ENCODE measurements around the gene TP63.

The TP63 gene

DNA sequence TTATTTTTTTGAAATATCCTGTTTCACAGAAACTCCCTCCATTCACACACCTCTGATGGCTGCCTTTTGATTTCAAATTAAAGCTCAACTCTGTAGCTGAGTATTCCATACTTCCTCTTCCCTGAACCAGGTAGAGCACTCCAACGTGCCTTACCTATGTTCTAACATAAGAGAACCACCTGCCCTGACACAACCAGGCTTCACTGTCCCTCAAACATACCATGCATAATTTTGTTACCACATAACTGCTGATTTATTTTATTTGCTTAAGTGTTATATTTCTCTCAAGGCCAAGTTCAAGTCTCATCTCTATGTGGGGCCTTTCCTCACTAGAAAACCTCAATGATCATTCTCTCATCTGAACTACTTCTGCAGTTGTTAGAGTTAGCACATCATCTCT lies 279.8 kb downstream of the TP63 start:
- TF ChIP-seq, protein P1, sequence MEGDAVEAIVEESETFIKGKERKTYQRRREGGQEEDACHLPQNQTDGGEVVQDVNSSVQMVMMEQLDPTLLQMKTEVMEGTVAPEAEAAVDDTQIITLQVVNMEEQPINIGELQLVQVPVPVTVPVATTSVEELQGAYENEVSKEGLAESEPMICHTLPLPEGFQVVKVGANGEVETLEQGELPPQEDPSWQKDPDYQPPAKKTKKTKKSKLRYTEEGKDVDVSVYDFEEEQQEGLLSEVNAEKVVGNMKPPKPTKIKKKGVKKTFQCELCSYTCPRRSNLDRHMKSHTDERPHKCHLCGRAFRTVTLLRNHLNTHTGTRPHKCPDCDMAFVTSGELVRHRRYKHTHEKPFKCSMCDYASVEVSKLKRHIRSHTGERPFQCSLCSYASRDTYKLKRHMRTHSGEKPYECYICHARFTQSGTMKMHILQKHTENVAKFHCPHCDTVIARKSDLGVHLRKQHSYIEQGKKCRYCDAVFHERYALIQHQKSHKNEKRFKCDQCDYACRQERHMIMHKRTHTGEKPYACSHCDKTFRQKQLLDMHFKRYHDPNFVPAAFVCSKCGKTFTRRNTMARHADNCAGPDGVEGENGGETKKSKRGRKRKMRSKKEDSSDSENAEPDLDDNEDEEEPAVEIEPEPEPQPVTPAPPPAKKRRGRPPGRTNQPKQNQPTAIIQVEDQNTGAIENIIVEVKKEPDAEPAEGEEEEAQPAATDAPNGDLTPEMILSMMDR (IDR thresholded peaks at IDR 0.05), result no peak
- H3K4me3 ChIP-seq, result no peak overlapping the region
- no peak overlapping the region for H3K27ac ChIP-seq
- DNase-seq (ENCODE audit: low spot score), result no peak

DNA sequence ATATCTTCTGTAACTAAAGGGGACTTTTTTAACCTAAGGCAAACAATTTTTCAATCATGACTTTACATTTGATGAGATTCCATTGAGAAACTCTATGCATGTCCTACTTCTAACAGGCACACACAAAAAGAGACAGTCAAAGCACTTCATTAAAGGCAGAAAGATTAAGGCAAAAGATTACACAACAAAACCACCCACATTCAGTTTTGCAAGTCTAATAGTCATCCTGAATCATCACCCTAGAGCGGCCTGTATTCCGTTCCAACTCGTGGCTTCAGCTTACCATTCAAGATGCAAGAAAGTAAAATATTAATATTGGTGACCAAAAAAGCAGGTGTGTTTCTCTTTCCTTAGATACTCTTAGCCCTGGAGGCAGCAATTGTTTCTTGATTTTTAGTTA lies 283.6 kb downstream of the TP63 start:
- TF ChIP-seq, protein P1 (IDR thresholded peaks at IDR 0.05), result no peak
- no peak overlapping the region for H3K4me3 ChIP-seq
- no peak for DNase-seq (ENCODE audit: low spot score)
- H3K27ac ChIP-seq, result no peak overlapping the region

DNA sequence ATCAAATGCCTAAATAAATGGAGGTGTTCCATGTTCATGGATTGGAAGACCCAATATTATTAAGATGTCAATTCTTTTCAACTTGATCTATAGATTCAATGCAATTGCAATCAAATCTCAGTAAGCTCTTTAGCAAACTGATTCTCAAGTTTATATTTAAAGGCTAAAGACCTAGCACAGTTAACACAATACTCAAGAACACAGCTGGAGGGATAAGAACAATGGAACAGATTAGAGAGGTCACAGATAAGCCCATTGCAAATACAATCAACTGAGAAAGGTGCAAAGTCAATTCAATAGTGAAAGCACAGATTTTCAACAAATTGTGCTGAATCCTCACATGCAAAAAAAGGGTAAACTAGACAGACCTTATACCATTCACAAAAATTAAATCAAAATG lies 290.6 kb downstream of the TP63 start:
- Histone ChIP-seq H3K4me3 (no peak overlapping the region), H3K27ac (no peak overlapping the region)
- TF ChIP-seq, protein P1 (IDR thresholded peaks at IDR 0.05), result no peak
- no peak for DNase-seq (ENCODE audit: low spot score)

DNA sequence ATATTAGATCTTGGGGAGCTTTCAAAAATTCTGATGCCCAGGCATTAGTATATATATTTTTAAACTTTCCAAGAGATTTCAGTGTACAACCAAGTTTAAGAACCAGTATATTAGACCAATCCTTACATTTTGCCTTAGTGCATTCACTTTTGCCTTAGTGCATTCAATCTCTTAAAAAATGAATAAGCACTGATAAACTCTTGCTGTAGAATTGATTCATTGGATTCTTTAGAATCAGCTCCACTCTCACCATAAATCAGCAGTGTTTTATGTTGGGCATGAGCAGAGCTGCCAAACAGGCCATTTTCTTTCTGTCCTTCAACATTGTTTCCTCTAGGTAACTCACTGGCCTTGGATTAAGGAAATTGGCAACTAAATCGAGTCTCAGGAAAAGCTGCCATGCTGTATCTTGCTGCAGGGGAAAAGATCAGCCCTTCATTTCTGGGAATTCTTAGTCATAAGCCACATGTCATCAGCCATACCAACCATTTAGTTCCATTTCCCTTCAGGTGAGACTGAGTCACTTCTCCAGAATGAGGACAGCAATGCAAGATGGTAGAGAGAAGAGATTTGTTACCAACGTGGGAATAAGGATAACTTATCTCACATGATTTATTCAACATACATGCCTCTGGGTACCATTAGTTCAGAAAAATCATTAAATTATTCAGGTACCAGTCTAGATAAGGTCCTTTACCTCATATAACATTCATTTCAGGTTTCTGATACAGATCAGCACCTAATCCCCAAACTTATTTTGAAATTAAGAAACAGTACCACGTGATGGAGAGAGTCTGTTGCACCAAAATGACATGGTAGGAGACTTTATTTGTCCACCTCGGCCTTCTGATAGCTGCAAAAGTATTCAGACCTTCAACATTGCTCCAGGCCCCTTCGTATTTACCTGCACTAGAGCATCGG lies 297.0 kb downstream of the TP63 start:
- TF ChIP-seq, protein P1 (IDR thresholded peaks at IDR 0.05), result no peak
- no peak overlapping the region for H3K27ac ChIP-seq
- H3K4me3 ChIP-seq, result no peak overlapping the region
- DNase-seq (ENCODE audit: low spot score), result no peak

DNA sequence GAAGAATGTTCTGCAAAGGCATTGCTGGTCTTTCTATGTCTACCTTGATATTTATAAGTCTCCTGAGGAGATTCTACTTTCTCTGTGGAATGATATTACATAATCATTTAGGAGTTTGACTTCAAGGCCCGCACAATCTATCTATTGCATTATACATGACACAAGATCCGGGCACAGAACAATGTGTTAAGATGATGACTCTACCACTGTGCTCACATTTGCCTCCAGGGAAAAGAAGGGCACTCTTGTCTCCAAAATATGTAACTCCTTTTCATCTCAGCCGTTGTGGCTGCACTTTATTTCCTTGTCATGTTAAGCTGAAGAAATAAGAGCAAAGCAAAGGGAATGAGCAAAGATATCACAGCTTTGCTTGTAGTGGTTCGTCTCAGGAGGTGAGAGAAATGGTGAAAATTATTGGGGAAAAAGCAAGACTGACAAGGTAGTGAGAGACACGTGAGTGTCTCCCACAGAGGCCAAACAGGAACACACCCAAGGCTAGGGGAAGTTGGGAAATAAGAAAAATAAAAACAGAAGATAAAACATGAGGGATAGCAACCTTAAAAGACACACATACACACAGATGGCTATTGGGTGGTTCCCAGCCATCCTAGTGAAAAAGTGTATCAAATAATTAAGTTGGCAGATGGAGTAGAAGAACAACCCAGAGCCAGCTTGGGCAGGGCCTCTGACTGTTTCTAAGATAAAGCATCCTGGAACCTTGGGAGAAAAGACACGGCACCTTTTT lies 305.2 kb downstream of the TP63 start:
- Histone ChIP-seq H3K27ac (no peak overlapping the region), H3K4me3 (no peak overlapping the region)
- TF ChIP-seq, protein P1 (IDR thresholded peaks at IDR 0.05), result no peak
- no peak for DNase-seq (ENCODE audit: low spot score)

DNA sequence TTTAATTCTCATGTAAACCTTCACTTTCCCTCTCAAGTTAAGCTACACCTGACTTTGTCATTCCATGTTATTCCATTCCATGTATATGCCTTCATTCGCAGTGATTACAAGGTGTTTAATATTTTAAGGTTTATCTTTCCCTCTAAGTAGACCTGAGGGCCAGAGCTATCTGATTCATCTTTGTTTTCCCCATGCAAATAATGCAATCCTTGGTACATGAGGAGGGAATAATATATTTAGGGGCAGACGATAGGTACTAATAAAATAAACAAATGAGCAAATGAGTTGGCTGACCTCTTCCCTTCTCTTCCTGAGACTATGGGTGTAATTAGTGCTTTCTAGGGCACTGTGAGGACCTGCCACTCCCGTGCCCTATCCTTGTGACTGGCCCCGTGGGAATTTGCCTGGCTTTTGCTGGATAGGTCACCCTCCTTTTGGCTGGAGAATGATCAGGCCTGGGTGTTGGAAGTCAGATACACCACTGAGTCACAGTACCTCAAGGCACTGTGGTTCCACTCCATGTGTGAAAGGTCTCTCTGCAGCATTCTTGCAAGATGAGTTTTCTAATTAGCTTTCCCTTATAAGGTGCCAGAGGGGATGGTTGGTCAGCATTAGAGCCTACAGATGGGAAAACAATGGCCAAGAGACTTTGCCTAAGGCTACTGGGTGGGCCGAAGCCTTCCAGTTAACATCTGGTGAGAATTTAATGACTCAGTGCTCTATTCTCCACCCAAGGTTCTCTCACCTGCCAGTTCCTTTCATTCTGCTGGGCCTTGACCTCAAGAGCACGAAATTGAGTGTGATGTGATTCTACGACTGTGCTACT lies 306.3 kb downstream of the TP63 start:
- Histone ChIP-seq H3K27ac (no peak overlapping the region), H3K4me3 (no peak overlapping the region)
- TF ChIP-seq, protein P1 (IDR thresholded peaks at IDR 0.05), result no peak
- DNase-seq (ENCODE audit: low spot score), result no peak

Data from coronary artery (tissue), 2 donors.